H4 (cell line): ENCODE data around the gene NRXN3. TPM values are rescaled to one million over a fixed set of nuclear protein-coding genes. Genes with fewer than 3 reads are reported as not detected.
"Not testable (repeated sequence)": the region's sequence is repeated elsewhere in the genome, so short reads cannot be mapped to it uniquely, and the experiment has no call there.

Source experiments
- DNase-seq: peaks from one replicate; pipeline ENCODE4 v3.0.0-alpha.2; 2015; ENCODE audit warnings: low spot score
- total RNA-seq: library from RNA; depleted of rRNA; stranded (reverse); fragments of >200 nt; shearing (Covaris generic); gene quantifications from 2 replicates; pipeline ENCODE4 v1.2.3, GENCODE V29; 2014

NRXN3 gene
- total RNA-seq, 1 experiment from 2014 or later: 0.37 TPM

GRCh38 chr14:79051742-79052141 is 881.6 kb downstream of the NRXN3 start:
- DNase-seq: no peak

GRCh38 chr14:79056879-79057278 is 886.7 kb downstream of the NRXN3 start:
- DNase-seq: peak; percentile 70

- DNase-seq: no peak
These were observed 887.2 kb downstream of the NRXN3 start for GRCh38 chr14:79057333-79057732.

GRCh38 chr14:79062226-79062625 is 892.1 kb downstream of the NRXN3 start:
- no peak for DNase-seq

- DNase-seq: no peak
These were observed 894.0 kb downstream of the NRXN3 start for GRCh38 chr14:79064214-79064613.

GRCh38 chr14:79074510-79074909 is 904.3 kb downstream of the NRXN3 start:
- DNase-seq: no peak

- DNase-seq: no peak
These were observed 906.3 kb downstream of the NRXN3 start for GRCh38 chr14:79076428-79076827.

- DNase-seq: no peak
These were observed 906.9 kb downstream of the NRXN3 start for GRCh38 chr14:79077096-79077495.

GRCh38 chr14:79080040-79080439 is 909.9 kb downstream of the NRXN3 start:
- DNase-seq: no peak

- DNase-seq: no peak
These were observed 912.7 kb downstream of the NRXN3 start for GRCh38 chr14:79082883-79083282.

GRCh38 chr14:79083356-79083755 is 913.2 kb downstream of the NRXN3 start:
- DNase-seq: no peak

- no peak for DNase-seq
These were observed 914.7 kb downstream of the NRXN3 start for GRCh38 chr14:79084861-79085260.

GRCh38 chr14:79089576-79089975 is 919.4 kb downstream of the NRXN3 start:
- no peak for DNase-seq

- no peak for DNase-seq
These were observed 920.5 kb downstream of the NRXN3 start for GRCh38 chr14:79090641-79091180.

GRCh38 chr14:79091381-79091963 is 921.3 kb downstream of the NRXN3 start:
- DNase-seq: no peak

- no peak for DNase-seq
These were observed 923.4 kb downstream of the NRXN3 start for GRCh38 chr14:79093531-79093930.

- DNase-seq: no peak
These were observed 924.8 kb downstream of the NRXN3 start for GRCh38 chr14:79094951-79095350.

- DNase-seq: no peak
These were observed 926.6 kb downstream of the NRXN3 start for GRCh38 chr14:79096811-79097210.

GRCh38 chr14:79098324-79098723 is 928.2 kb downstream of the NRXN3 start:
- DNase-seq: no peak

- no peak for DNase-seq
These were observed 930.4 kb downstream of the NRXN3 start for GRCh38 chr14:79100578-79100977.

- DNase-seq: no peak
These were observed 931.2 kb downstream of the NRXN3 start for GRCh38 chr14:79101388-79101787.

- DNase-seq: no peak
These were observed 933.6 kb downstream of the NRXN3 start for GRCh38 chr14:79103764-79104163.

GRCh38 chr14:79110564-79110963 is 940.4 kb downstream of the NRXN3 start:
- DNase-seq: not testable (repeated sequence)

GRCh38 chr14:79111987-79112501 is 941.9 kb downstream of the NRXN3 start:
- no peak for DNase-seq
